ENCODE data around the gene CASD1.

The CASD1 gene

GRCh38 chr7:94478648-94479214, 30.9 kb upstream of the CASD1 start:
- no peak overlapping the region for H3K4me3 ChIP-seq (ENCODE audit: low read depth, low read length)
- no peak for TF ChIP-seq CTCF (IDR thresholded peaks at IDR 0.05; ENCODE audit: low read depth, low read length)
- no peaks in the 10 kb centered on the region for H3K9me3 ChIP-seq
- H3K4me1 ChIP-seq: no peaks in the 10 kb centered on the region
- H3K36me3 ChIP-seq: no peaks in the 10 kb centered on the region
- no peak for DNase-seq
- no peaks in the 10 kb centered on the region; the same call in none of the 2 replicates for H3K27me3 ChIP-seq

DNA sequence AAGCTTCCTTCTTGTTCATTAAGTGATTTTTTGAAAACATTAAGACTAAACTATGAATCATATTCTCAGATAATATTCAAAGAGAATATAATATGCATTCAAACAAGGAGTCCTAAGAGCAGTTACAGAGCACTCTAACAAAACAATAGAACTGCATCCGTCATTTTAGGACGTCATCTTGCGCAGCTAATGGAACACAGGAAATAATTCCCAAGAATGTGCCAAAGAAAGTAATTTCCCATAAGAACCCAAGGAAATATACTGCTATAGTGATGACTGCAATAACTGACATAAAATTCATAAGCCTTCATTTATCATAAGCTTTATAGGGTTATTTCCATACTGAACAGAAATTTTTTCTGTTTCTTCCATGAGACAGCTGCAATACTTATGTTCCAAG, 28.3 kb upstream of the CASD1 start:
- Histone ChIP-seq H3K9me3 (no peaks in the 10 kb centered on the region), H3K36me3 (no peaks in the 10 kb centered on the region), H3K4me1 (no peaks in the 10 kb centered on the region), H3K27me3 (peaks cover 3% of the 10 kb centered on the region), H3K4me3 (ENCODE audit: low read depth, low read length) (no peak overlapping the region)
- no peak for DNase-seq
- no peak for TF ChIP-seq CTCF (IDR thresholded peaks at IDR 0.05; ENCODE audit: low read depth, low read length)

GRCh38 chr7:94482796-94483195, 26.8 kb upstream of the CASD1 start:
- Histone ChIP-seq H3K27me3 (peaks cover 3% of the 10 kb centered on the region), H3K9me3 (no peaks in the 10 kb centered on the region), H3K4me3 (ENCODE audit: low read depth, low read length) (no peak overlapping the region), H3K4me1 (no peaks in the 10 kb centered on the region), H3K36me3 (no peaks in the 10 kb centered on the region)
- no peak for DNase-seq
- no peak for TF ChIP-seq CTCF (IDR thresholded peaks at IDR 0.05; ENCODE audit: low read depth, low read length)

GRCh38 chr7:94483843-94484242, 25.8 kb upstream of the CASD1 start:
- H3K4me1 ChIP-seq: no peaks in the 10 kb centered on the region
- TF ChIP-seq CTCF (IDR thresholded peaks at IDR 0.05; ENCODE audit: low read depth, low read length): no peak
- no peaks in the 10 kb centered on the region for H3K9me3 ChIP-seq
- DNase-seq: no peak
- H3K36me3 ChIP-seq: no peaks in the 10 kb centered on the region
- 0 out of 2 replicates have a peak, but pooled peaks cover 3% of the 10 kb centered on the region for H3K27me3 ChIP-seq
- no peak overlapping the region for H3K4me3 ChIP-seq (ENCODE audit: low read depth, low read length)

DNA sequence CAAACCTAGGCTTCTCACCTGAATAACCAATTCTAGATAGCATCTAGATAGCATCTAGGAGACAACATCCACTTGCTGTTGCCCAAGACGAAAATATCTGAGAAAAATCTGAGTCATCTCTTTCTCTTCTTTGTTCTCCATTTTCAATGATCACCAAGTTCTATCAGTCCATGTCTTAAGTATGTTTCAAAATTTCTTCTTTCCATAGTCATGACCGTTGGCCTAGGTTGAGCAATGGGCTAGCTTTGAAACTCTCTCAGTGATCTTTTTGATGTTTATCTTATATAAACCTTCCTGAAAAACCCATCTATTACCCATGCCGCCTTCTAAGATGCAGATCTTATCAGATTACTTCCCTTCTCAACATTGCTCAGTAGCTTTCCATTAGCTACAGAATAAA, 23.4 kb upstream of the CASD1 start:
- Histone ChIP-seq H3K4me3 (ENCODE audit: low read depth, low read length) (no peak overlapping the region), H3K27me3 (0 out of 2 replicates have a peak, but pooled peaks cover 3% of the 10 kb centered on the region), H3K4me1 (no peaks in the 10 kb centered on the region), H3K9me3 (no peaks in the 10 kb centered on the region), H3K36me3 (no peaks in the 10 kb centered on the region)
- TF ChIP-seq CTCF (IDR thresholded peaks at IDR 0.05; ENCODE audit: low read depth, low read length): no peak
- no peak for DNase-seq

- Histone ChIP-seq H3K4me1 (no peaks in the 10 kb centered on the region), H3K36me3 (no peaks in the 10 kb centered on the region), H3K4me3 (ENCODE audit: low read depth, low read length) (no peak overlapping the region), H3K9me3 (no peaks in the 10 kb centered on the region), H3K27me3 (no peaks in the 10 kb centered on the region)
- TF ChIP-seq CTCF (IDR thresholded peaks at IDR 0.05; ENCODE audit: low read depth, low read length): no peak
- no peak for DNase-seq
These were observed 18.2 kb upstream of the CASD1 start for GRCh38 chr7:94491410-94491809.
